ENCODE measurements around the gene ARHGAP9.

ARHGAP9 gene

GRCh38 chr12:57435293-57435692 is 44.4 kb downstream of the ARHGAP9 start:
- CTCF ChIA-PET: interaction anchor here (0.8 to 6.8 kb wide), 2 partner anchors 18 to 219 kb away, joined by 3 to 45 read pairs; partner anchors contain the start of genes INHBE and NXPH4
- TF ChIP-seq SALL2 (tag by site-specific recombination; IDR thresholded peaks at IDR 0.05; ENCODE audit: borderline replicate concordance) (no peak), ZNF777 (tag by site-specific recombination; IDR thresholded peaks at IDR 0.05; ENCODE audit: borderline replicate concordance) (no peak), PRDM1 (tag by site-specific recombination; IDR thresholded peaks at IDR 0.05) (no peak), KLF10 (tag by site-specific recombination; IDR thresholded peaks at IDR 0.05) (no peak), ZSCAN23 (tag by site-specific recombination; IDR thresholded peaks at IDR 0.05) (no peak), ZNF174 (tag by site-specific recombination; IDR thresholded peaks at IDR 0.05) (no peak), SP3 (tag by site-specific recombination; IDR thresholded peaks at IDR 0.05) (no peak), KLF7 (tag by site-specific recombination; IDR thresholded peaks at IDR 0.05; ENCODE audit: borderline replicate concordance) (no peak), ZNF596 (tag by site-specific recombination; IDR thresholded peaks at IDR 0.05) (no peak), ZNF169 (tag by site-specific recombination; IDR thresholded peaks at IDR 0.05) (no peak)
- Histone ChIP-seq H3K36me3 (ENCODE audit: control insufficient read depth in 2 of 2, insufficient read depth in 1 of 2, low read length in 2 of 2) (no peaks in the 10 kb centered on the region), H3K9me3 (ENCODE audit: control insufficient read depth, insufficient read depth, low read depth, low read length) (no peaks in the 10 kb centered on the region), H3K4me1 (ENCODE audit: control insufficient read depth, insufficient read depth, low read length) (no peaks in the 10 kb centered on the region), H3K27ac (ENCODE audit: extremely low read depth, low read depth, low read length) (no peak overlapping the region), H3K4me3 (ENCODE audit: low read depth, low read length) (no peak overlapping the region)
- POLR2A ChIA-PET: no interaction called here

GRCh38 chr12:57434517-57435223 is 45.0 kb downstream of the ARHGAP9 start, which contains the start of gene INHBC:
TSS of gene INHBC (plus strand) at chr12:57434784. CDS start at chr12:57434887, 103 bp downstream.
- ChIA-PET POLR2A (interaction anchor here (0.6 kb wide), 1 partner anchor 127 kb away, joined by 3 read pairs; no protein-coding TSS in a partner anchor), CTCF (interaction anchor here (0.7 to 6.8 kb wide), 4 partner anchors 19 to 218 kb away, joined by 3 to 45 read pairs (median 4); partner anchors contain the start of genes GLI1, INHBE and NXPH4)
- Histone ChIP-seq H3K36me3 (ENCODE audit: control insufficient read depth in 2 of 2, insufficient read depth in 1 of 2, low read length in 2 of 2) (no peaks in the 10 kb centered on the region), H3K27ac (ENCODE audit: extremely low read depth, low read depth, low read length) (no peak within 1 kb of the TSS), H3K9me3 (ENCODE audit: control insufficient read depth, insufficient read depth, low read depth, low read length) (no peaks in the 10 kb centered on the region), H3K4me3 (ENCODE audit: low read depth, low read length) (no peak within 1 kb of the TSS), H3K4me1 (ENCODE audit: control insufficient read depth, insufficient read depth, low read length) (no peaks in the 10 kb centered on the region; the same call in 1 of the 2 replicates)
- TF ChIP-seq ZNF571 (tag by site-specific recombination; IDR thresholded peaks at IDR 0.05) (no peak), ZNF132 (tag by site-specific recombination; IDR thresholded peaks at IDR 0.05; ENCODE audit: borderline replicate concordance) (no peak), ZNF560 (tag by site-specific recombination; IDR thresholded peaks at IDR 0.05; ENCODE audit: borderline replicate concordance) (no peak), ZNF488 (tag by site-specific recombination; IDR thresholded peaks at IDR 0.05) (no peak), ZNF513 (tag by site-specific recombination; IDR thresholded peaks at IDR 0.05) (no peak), ZFP41 (tag by site-specific recombination; IDR thresholded peaks at IDR 0.05; ENCODE audit: borderline replicate concordance) (no peak), ZNF362 (tag by site-specific recombination; IDR thresholded peaks at IDR 0.05) (no peak), ZNF530 (tag by site-specific recombination; IDR thresholded peaks at IDR 0.05; ENCODE audit: low read depth) (no peak), GLIS1 (tag by site-specific recombination; IDR thresholded peaks at IDR 0.05) (no peak), ZEB2 (tag by site-specific recombination; IDR thresholded peaks at IDR 0.05) (no peak), ZNF133 (tag by site-specific recombination; IDR thresholded peaks at IDR 0.05) (no peak)

Data from HEK293 (cell line).